GM23338 (cell line): ENCODE results near the gene SYT13. TPM values are rescaled to one million over a fixed set of nuclear protein-coding genes. Genes with fewer than 3 reads are reported as not detected.

Experiments
- ATAC-seq: fragments of 200-7000 bp; cut with Tn5 transposase; 3 replicates; pipeline ENCODE4 v1.9.1; 2020
- DNase-seq: peaks from one replicate; pipeline ENCODE4 v3.0.0-alpha.2; 2015; ENCODE audit warnings: low spot score
- H2AFZ ChIP-seq: fragments of 200-600 bp; sonication (generic); 2 replicates; pipeline ENCODE4 v1.8.0; 2016; ENCODE audit warnings: antibody characterized with exemption, mild to moderate bottlenecking, moderate library complexity
- H3F3A ChIP-seq: fragments of 200-600 bp; sonication (generic); replicated peaks from 2 replicates; pipeline ENCODE4 v1.8.0; 2017; ENCODE audit warnings: antibody characterized with exemption, mixed run types, low read depth
- H3K27ac ChIP-seq: fragments of 200-600 bp; sonication (generic); 2 replicates; pipeline ENCODE4 v1.6.1; 2016; ENCODE audit warnings: low read depth
- H3K27me3 ChIP-seq: fragments of 200-600 bp; sonication (generic); 2 replicates; pipeline ENCODE4 v1.8.0; 2016; ENCODE audit warnings: mild to moderate bottlenecking, mixed run types, moderate library complexity; ENCODE audit not compliant: insufficient read depth
- H3K36me3 ChIP-seq: fragments of 200-600 bp; sonication (generic); 2 replicates; pipeline ENCODE4 v1.8.0; 2016; ENCODE audit warnings: mild to moderate bottlenecking; ENCODE audit not compliant: insufficient read depth
- H3K4me1 ChIP-seq: fragments of 200-600 bp; sonication (generic); 2 replicates; pipeline ENCODE4 v1.8.0; 2016; ENCODE audit warnings: mild to moderate bottlenecking, moderate library complexity; ENCODE audit not compliant: insufficient read depth
- H3K4me2 ChIP-seq: fragments of 200-600 bp; sonication (generic); 2 replicates; pipeline ENCODE4 v1.7.1; 2017; ENCODE audit warnings: mixed run types
- H3K4me3 ChIP-seq: fragments of 200-600 bp; sonication (generic); 2 replicates; pipeline ENCODE4 v1.6.1; 2016; ENCODE audit warnings: mixed run types
- H3K79me2 ChIP-seq: fragments of 200-600 bp; sonication (generic); replicated peaks from 2 replicates; pipeline ENCODE4 v1.8.0; 2017; ENCODE audit warnings: mild to moderate bottlenecking; ENCODE audit not compliant: insufficient read depth
- H3K9me2 ChIP-seq: fragments of 200-600 bp; sonication (generic); 2 replicates; pipeline ENCODE4 v1.8.0; 2017; ENCODE audit not compliant: insufficient read depth
- H4K20me1 ChIP-seq: fragments of 200-600 bp; sonication (generic); replicated peaks from 2 replicates; pipeline ENCODE4 v1.8.0; 2017; ENCODE audit warnings: mild to moderate bottlenecking; ENCODE audit not compliant: insufficient read depth
- H3K27ac Mint-ChIP-seq: 2 replicates; pipeline ENCODE4 v1.8.0; 2020; ENCODE audit warnings: inconsistent platforms, mild to moderate bottlenecking, moderate library complexity, mixed read lengths
- H3K27me3 Mint-ChIP-seq: 3 replicates; pipeline ENCODE4 v1.8.0; 2022; ENCODE audit warnings: low read depth, mild to moderate bottlenecking, moderate library complexity, mixed read lengths, inconsistent platforms; ENCODE audit not compliant: insufficient read depth, poor library complexity
- H3K36me3 Mint-ChIP-seq: 3 replicates; pipeline ENCODE4 v1.8.0; 2021; ENCODE audit warnings: low read depth, mild to moderate bottlenecking, inconsistent platforms, moderate library complexity, mixed read lengths
- H3K4me1 Mint-ChIP-seq: 3 replicates; pipeline ENCODE4 v1.8.0; 2020; ENCODE audit warnings: mild to moderate bottlenecking, inconsistent platforms, mixed read lengths
- H3K4me3 Mint-ChIP-seq: 3 replicates; pipeline ENCODE4 v1.8.0; 2021; ENCODE audit warnings: moderate library complexity, mild to moderate bottlenecking, inconsistent platforms, mixed read lengths
- H3K9me3 Mint-ChIP-seq: 3 replicates; pipeline ENCODE4 v1.8.0; 2020; ENCODE audit warnings: moderate library complexity, mild to moderate bottlenecking, inconsistent platforms, mixed read lengths
- CREB1 ChIP-seq: fragments of 250-450 bp; sonication (Bioruptor Pico); IDR thresholded peaks from 2 replicates; pipeline ENCODE4 v1.5.0; 2020; ENCODE audit warnings: low read depth, mild to moderate bottlenecking, moderate library complexity
- EZH2phosphoT487 ChIP-seq: fragments of 200-600 bp; sonication (generic); IDR thresholded peaks from one replicate; pipeline ENCODE4 v1.8.1; 2018; ENCODE audit warnings: antibody characterized with exemption; ENCODE audit not compliant: unreplicated experiment
- STAT1 ChIP-seq: IDR thresholded peaks from one replicate; pipeline ENCODE4 v1.6.1; 2016; ENCODE audit warnings: antibody characterized with exemption; ENCODE audit not compliant: unreplicated experiment
- ZNF114 ChIP-seq: fragments of 250-450 bp; sonication (Bioruptor Pico); IDR thresholded peaks from 2 replicates; pipeline ENCODE4 v1.5.0; 2020; ENCODE audit warnings: mild to moderate bottlenecking, moderate library complexity
- ZNF331 ChIP-seq: fragments of 250-450 bp; sonication (Bioruptor Pico); IDR thresholded peaks from 2 replicates; pipeline ENCODE4 v1.5.0; 2020; ENCODE audit warnings: low read depth, mild to moderate bottlenecking, moderate library complexity
- polyA plus RNA-seq: library from polyadenylated mRNA; unstranded; fragments of >200 nt; fragmentation: Nextera tagmentation; extraction: Ambion mirVana; gene quantifications from 2 replicates; pipeline ENCODE4 v1.2.1, GENCODE V29; 2016
- total RNA-seq: library from RNA; depleted of rRNA; stranded (reverse); fragments of >200 nt; shearing (Covaris generic); gene quantifications from 2 replicates; pipeline ENCODE4 v1.2.3, GENCODE V29; 2014
- TF ChIP-seq, protein P1 (sequence below), 2 experiments: fragments of 200-600 bp in 1 of 2; sonication (generic) in 1 of 2; conservative IDR thresholded peaks; 2 replicates each; pipeline versions ENCODE4 v1.5.1 to v1.6.1; 2016 to 2017; ENCODE audit warnings: antibody characterized with exemption in 2 of 2, low read depth in 2 of 2, mild to moderate bottlenecking in 2 of 2, moderate library complexity in 1 of 2
- TF ChIP-seq, protein P2 (sequence below): IDR thresholded peaks from 2 replicates; pipeline ENCODE4 v1.6.1; 2016; ENCODE audit warnings: antibody characterized with exemption
- TF ChIP-seq, protein P3 (sequence below): fragments of 250-450 bp; sonication (Bioruptor Pico); IDR thresholded peaks from 2 replicates; pipeline ENCODE4 v1.5.0; 2020; ENCODE audit warnings: mild to moderate bottlenecking, moderate library complexity
- TF ChIP-seq, protein P4 (sequence below): IDR thresholded peaks from one replicate; pipeline ENCODE4 v1.6.1; 2018; ENCODE audit warnings: antibody characterized with exemption; ENCODE audit not compliant: unreplicated experiment

SYT13 gene
- total and polyA plus RNA-seq, 2 experiments from 2014 or later: 3.4 to 16.3 TPM

DNA sequence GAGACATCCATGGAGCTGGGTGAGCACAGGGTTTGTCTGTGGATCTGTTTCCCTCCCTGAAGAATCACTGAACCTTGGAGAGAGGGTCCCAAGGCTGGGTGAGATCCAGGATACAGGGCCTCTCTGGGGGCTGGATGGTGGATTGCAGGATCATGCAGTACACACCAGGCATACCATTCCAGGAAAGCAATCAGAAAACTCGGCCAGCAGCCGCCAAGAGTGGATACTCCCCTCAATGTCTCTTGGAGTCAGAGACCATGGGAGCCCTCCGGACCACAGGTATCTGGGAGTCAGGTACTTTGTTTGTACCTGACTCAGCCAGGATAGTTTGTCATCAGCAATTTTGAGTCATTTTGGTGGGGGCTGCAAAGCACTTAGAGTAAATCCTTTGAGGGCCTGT lies 14.6 kb upstream of the SYT13 start:
- no peaks in the 10 kb centered on the region; the same call in 2 of the 3 replicates for H3K9me3 Mint-ChIP-seq
- H3K27me3 Mint-ChIP-seq: peaks cover 8% of the 10 kb centered on the region
- Histone ChIP-seq H3K27me3 (peaks cover 7% of the 10 kb centered on the region; the same call in 1 of the 2 replicates), H2AFZ (no peak overlapping the region), H3K27ac (no peak overlapping the region), H3F3A (no peaks in the 10 kb centered on the region), H3K4me3 (no peak overlapping the region), H3K79me2 (no peaks in the 10 kb centered on the region), H3K4me1 (0 out of 2 replicates have a peak, but pooled peaks cover 3% of the 10 kb centered on the region), H4K20me1 (0 out of 2 replicates have a peak, but pooled peaks cover 3% of the 10 kb centered on the region), H3K9me2 (no peaks in the 10 kb centered on the region), H3K4me2 (no peak overlapping the region), H3K36me3 (no peaks in the 10 kb centered on the region)
- DNase-seq (no peak), ATAC-seq (no peak)
- TF ChIP-seq ZNF331 (CRISPR knock-in tag): no peak
- TF ChIP-seq, protein P1, sequence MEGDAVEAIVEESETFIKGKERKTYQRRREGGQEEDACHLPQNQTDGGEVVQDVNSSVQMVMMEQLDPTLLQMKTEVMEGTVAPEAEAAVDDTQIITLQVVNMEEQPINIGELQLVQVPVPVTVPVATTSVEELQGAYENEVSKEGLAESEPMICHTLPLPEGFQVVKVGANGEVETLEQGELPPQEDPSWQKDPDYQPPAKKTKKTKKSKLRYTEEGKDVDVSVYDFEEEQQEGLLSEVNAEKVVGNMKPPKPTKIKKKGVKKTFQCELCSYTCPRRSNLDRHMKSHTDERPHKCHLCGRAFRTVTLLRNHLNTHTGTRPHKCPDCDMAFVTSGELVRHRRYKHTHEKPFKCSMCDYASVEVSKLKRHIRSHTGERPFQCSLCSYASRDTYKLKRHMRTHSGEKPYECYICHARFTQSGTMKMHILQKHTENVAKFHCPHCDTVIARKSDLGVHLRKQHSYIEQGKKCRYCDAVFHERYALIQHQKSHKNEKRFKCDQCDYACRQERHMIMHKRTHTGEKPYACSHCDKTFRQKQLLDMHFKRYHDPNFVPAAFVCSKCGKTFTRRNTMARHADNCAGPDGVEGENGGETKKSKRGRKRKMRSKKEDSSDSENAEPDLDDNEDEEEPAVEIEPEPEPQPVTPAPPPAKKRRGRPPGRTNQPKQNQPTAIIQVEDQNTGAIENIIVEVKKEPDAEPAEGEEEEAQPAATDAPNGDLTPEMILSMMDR (conservative IDR thresholded peaks at IDR 0.05; ENCODE audit: low read depth in 2 of 2): no peak
- TF ChIP-seq, protein P2, sequence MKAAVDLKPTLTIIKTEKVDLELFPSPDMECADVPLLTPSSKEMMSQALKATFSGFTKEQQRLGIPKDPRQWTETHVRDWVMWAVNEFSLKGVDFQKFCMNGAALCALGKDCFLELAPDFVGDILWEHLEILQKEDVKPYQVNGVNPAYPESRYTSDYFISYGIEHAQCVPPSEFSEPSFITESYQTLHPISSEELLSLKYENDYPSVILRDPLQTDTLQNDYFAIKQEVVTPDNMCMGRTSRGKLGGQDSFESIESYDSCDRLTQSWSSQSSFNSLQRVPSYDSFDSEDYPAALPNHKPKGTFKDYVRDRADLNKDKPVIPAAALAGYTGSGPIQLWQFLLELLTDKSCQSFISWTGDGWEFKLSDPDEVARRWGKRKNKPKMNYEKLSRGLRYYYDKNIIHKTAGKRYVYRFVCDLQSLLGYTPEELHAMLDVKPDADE: no peak
- TF ChIP-seq CREB1 (CRISPR knock-in tag): no peak
- TF ChIP-seq EZH2phosphoT487: no peak
- TF ChIP-seq, protein P3, sequence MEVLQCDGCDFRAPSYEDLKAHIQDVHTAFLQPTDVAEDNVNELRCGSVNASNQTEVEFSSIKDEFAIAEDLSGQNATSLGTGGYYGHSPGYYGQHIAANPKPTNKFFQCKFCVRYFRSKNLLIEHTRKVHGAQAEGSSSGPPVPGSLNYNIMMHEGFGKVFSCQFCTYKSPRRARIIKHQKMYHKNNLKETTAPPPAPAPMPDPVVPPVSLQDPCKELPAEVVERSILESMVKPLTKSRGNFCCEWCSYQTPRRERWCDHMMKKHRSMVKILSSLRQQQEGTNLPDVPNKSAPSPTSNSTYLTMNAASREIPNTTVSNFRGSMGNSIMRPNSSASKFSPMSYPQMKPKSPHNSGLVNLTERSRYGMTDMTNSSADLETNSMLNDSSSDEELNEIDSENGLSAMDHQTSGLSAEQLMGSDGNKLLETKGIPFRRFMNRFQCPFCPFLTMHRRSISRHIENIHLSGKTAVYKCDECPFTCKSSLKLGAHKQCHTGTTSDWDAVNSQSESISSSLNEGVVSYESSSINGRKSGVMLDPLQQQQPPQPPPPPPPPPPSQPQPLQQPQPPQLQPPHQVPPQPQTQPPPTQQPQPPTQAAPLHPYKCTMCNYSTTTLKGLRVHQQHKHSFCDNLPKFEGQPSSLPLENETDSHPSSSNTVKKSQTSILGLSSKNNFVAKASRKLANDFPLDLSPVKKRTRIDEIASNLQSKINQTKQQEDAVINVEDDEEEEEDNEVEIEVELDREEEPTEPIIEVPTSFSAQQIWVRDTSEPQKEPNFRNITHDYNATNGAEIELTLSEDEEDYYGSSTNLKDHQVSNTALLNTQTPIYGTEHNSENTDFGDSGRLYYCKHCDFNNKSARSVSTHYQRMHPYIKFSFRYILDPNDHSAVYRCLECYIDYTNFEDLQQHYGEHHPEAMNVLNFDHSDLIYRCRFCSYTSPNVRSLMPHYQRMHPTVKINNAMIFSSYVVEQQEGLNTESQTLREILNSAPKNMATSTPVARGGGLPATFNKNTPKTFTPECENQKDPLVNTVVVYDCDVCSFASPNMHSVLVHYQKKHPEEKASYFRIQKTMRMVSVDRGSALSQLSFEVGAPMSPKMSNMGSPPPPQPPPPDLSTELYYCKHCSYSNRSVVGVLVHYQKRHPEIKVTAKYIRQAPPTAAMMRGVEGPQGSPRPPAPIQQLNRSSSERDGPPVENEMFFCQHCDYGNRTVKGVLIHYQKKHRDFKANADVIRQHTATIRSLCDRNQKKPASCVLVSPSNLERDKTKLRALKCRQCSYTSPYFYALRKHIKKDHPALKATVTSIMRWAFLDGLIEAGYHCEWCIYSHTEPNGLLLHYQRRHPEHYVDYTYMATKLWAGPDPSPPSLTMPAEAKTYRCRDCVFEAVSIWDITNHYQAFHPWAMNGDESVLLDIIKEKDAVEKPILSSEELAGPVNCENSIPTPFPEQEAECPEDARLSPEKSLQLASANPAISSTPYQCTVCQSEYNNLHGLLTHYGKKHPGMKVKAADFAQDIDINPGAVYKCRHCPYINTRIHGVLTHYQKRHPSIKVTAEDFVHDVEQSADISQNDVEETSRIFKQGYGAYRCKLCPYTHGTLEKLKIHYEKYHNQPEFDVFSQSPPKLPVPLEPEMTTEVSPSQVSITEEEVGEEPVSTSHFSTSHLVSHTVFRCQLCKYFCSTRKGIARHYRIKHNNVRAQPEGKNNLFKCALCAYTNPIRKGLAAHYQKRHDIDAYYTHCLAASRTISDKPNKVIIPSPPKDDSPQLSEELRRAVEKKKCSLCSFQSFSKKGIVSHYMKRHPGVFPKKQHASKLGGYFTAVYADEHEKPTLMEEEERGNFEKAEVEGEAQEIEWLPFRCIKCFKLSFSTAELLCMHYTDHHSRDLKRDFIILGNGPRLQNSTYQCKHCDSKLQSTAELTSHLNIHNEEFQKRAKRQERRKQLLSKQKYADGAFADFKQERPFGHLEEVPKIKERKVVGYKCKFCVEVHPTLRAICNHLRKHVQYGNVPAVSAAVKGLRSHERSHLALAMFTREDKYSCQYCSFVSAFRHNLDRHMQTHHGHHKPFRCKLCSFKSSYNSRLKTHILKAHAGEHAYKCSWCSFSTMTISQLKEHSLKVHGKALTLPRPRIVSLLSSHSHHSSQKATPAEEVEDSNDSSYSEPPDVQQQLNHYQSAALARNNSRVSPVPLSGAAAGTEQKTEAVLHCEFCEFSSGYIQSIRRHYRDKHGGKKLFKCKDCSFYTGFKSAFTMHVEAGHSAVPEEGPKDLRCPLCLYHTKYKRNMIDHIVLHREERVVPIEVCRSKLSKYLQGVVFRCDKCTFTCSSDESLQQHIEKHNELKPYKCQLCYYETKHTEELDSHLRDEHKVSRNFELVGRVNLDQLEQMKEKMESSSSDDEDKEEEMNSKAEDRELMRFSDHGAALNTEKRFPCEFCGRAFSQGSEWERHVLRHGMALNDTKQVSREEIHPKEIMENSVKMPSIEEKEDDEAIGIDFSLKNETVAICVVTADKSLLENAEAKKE (CRISPR knock-in tag): no peak
- no peak for TF ChIP-seq ZNF114
- TF ChIP-seq, protein P4, sequence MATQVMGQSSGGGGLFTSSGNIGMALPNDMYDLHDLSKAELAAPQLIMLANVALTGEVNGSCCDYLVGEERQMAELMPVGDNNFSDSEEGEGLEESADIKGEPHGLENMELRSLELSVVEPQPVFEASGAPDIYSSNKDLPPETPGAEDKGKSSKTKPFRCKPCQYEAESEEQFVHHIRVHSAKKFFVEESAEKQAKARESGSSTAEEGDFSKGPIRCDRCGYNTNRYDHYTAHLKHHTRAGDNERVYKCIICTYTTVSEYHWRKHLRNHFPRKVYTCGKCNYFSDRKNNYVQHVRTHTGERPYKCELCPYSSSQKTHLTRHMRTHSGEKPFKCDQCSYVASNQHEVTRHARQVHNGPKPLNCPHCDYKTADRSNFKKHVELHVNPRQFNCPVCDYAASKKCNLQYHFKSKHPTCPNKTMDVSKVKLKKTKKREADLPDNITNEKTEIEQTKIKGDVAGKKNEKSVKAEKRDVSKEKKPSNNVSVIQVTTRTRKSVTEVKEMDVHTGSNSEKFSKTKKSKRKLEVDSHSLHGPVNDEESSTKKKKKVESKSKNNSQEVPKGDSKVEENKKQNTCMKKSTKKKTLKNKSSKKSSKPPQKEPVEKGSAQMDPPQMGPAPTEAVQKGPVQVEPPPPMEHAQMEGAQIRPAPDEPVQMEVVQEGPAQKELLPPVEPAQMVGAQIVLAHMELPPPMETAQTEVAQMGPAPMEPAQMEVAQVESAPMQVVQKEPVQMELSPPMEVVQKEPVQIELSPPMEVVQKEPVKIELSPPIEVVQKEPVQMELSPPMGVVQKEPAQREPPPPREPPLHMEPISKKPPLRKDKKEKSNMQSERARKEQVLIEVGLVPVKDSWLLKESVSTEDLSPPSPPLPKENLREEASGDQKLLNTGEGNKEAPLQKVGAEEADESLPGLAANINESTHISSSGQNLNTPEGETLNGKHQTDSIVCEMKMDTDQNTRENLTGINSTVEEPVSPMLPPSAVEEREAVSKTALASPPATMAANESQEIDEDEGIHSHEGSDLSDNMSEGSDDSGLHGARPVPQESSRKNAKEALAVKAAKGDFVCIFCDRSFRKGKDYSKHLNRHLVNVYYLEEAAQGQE: no peak
- no peak for TF ChIP-seq STAT1
- H3K27ac Mint-ChIP-seq: no peak overlapping the region
- H3K36me3 Mint-ChIP-seq: no peaks in the 10 kb centered on the region
- H3K4me3 Mint-ChIP-seq: no peak overlapping the region
- H3K4me1 Mint-ChIP-seq: peaks cover 11% of the 10 kb centered on the region
